ENCODE results near the gene C1QL1.
"Not testable (repeated sequence)": the region's sequence is repeated elsewhere in the genome, so short reads cannot be mapped to it uniquely, and the experiment has no call there.

C1QL1 gene

GRCh38 chr17:44965481-44966234 lies 2.4 kb downstream of the C1QL1 start:
- no peak for DNase-seq (ENCODE audit: low read depth in 2 of 2, low spot score in 1 of 2)

- DNase-seq (ENCODE audit: low read depth in 2 of 2, low spot score in 1 of 2) = no peak
Observed at GRCh38 chr17:44961921-44962350, 6.2 kb downstream of the C1QL1 start.

- no peak for DNase-seq (ENCODE audit: low read depth in 2 of 2, low spot score in 1 of 2)
Observed at GRCh38 chr17:44960691-44961090, 7.4 kb downstream of the C1QL1 start.

- no peak for DNase-seq (ENCODE audit: low read depth in 2 of 2, low spot score in 1 of 2)
Observed at GRCh38 chr17:44959821-44960531, 8.1 kb downstream of the C1QL1 start.

- DNase-seq (ENCODE audit: low read depth in 2 of 2, low spot score in 1 of 2) = no peak
Observed at GRCh38 chr17:44956998-44957981, 10.8 kb downstream of the C1QL1 start.

- DNase-seq (ENCODE audit: low read depth in 2 of 2, low spot score in 1 of 2) = no peak
Observed at GRCh38 chr17:44955674-44956425, 12.3 kb downstream of the C1QL1 start.

- DNase-seq (ENCODE audit: low read depth in 2 of 2, low spot score in 1 of 2) = no peak
Observed at GRCh38 chr17:44952946-44953475, 15.1 kb downstream of the C1QL1 start.

- no peak for DNase-seq (ENCODE audit: low read depth in 2 of 2, low spot score in 1 of 2)
Observed at GRCh38 chr17:44948315-44948795, 19.7 kb downstream of the C1QL1 start.

- peak; percentile 73 to 76 for DNase-seq (ENCODE audit: low read depth in 2 of 2, low spot score in 1 of 2)
Observed at GRCh38 chr17:44947461-44948314, 20.4 kb downstream of the C1QL1 start, which contains the start of gene KIF18B. Gene KIF18B, minus strand, starts transcription at chr17:44947773. Its CDS starts 11,429 bp downstream, at chr17:44936344.

- not testable (repeated sequence) for DNase-seq (ENCODE audit: low read depth in 2 of 2, low spot score in 1 of 2)
Observed at GRCh38 chr17:44945652-44946051, 22.5 kb downstream of the C1QL1 start.

- DNase-seq (ENCODE audit: low read depth in 2 of 2, low spot score in 1 of 2) = no peak
Observed at GRCh38 chr17:44942456-44942855, 25.6 kb downstream of the C1QL1 start.

GRCh38 chr17:44941712-44942331 lies 26.3 kb downstream of the C1QL1 start:
- DNase-seq (ENCODE audit: low read depth in 2 of 2, low spot score in 1 of 2) = no peak

GRCh38 chr17:44940768-44941167 lies 27.3 kb downstream of the C1QL1 start:
- DNase-seq (ENCODE audit: low read depth in 2 of 2, low spot score in 1 of 2) = no peak

- no peak for DNase-seq (ENCODE audit: low read depth in 2 of 2, low spot score in 1 of 2)
Observed at GRCh38 chr17:44940317-44940716, 27.8 kb downstream of the C1QL1 start.

- no peak for DNase-seq (ENCODE audit: low read depth in 2 of 2, low spot score in 1 of 2)
Observed at GRCh38 chr17:44935116-44935515, 33.0 kb downstream of the C1QL1 start.

GRCh38 chr17:44934745-44935105 lies 33.4 kb downstream of the C1QL1 start:
- no peak for DNase-seq (ENCODE audit: low read depth in 2 of 2, low spot score in 1 of 2)

- DNase-seq (ENCODE audit: low read depth in 2 of 2, low spot score in 1 of 2) = no peak
Observed at GRCh38 chr17:44933824-44934744, 34.0 kb downstream of the C1QL1 start.

GRCh38 chr17:44932787-44933097 lies 35.4 kb downstream of the C1QL1 start:
- DNase-seq (ENCODE audit: low read depth in 2 of 2, low spot score in 1 of 2) = no peak

Data from stimulated activated CD8-positive, alpha-beta memory T cell treated with anti-CD3 and anti-CD28 coated beads, Interleukin-4, amount 100 ng/mL, for 1 hour (primary cell).